Testis (tissue), 3 donors: ENCODE results near the gene C4orf50. TPM values are rescaled to one million over a fixed set of nuclear protein-coding genes. Genes with fewer than 3 reads are reported as not detected.

Experiments
- DNase-seq: peaks from one replicate; pipeline ENCODE4 v3.0.0-alpha.2; 2019
- H3K27ac ChIP-seq, 2 donors: fragments of 200-600 bp; sonication (generic); one replicate each; pipeline ENCODE4 v1.5.1; 2019
- H3K27me3 ChIP-seq: fragments of 200-600 bp; sonication (generic); one replicate; pipeline ENCODE4 v1.5.1; 2019
- H3K36me3 ChIP-seq: fragments of 200-600 bp; sonication (generic); one replicate; pipeline ENCODE4 v1.5.1; 2017; ENCODE audit warnings: low read depth; ENCODE audit errors: missing control alignments
- H3K4me1 ChIP-seq: fragments of 200-600 bp; sonication (generic); one replicate; pipeline ENCODE4 v1.5.1; 2019
- H3K4me3 ChIP-seq, 2 donors: fragments of 200-600 bp; sonication (generic); one replicate each; pipeline ENCODE4 v1.5.1; 2017 to 2019
- H3K9me3 ChIP-seq: fragments of 200-600 bp; sonication (generic); one replicate; pipeline ENCODE4 v1.5.1; 2017
- CTCF ChIP-seq, 3 experiments: fragments of 450-650 bp in 2 of 3; fragments of 200-600 bp in 1 of 3; sonication (generic) in 1 of 3; IDR thresholded peaks; one replicate each; pipeline ENCODE4 v1.5.1; 2016 to 2019; ENCODE audit warnings: antibody characterized with exemption in 3 of 3, mild to moderate bottlenecking in 2 of 3, moderate library complexity in 1 of 3
- POLR2A ChIP-seq: fragments of 450-650 bp; IDR thresholded peaks from one replicate; pipeline ENCODE4 v1.6.1; 2017; ENCODE audit warnings: antibody characterized with exemption, mild to moderate bottlenecking, moderate library complexity
- WGBS, 2 donors: methylation state at CpG; one replicate each; pipeline ENCODE4 v1.1.5; 2018; 5-methylcytosine and 5-hydroxymethylcytosine counted together
- intact Hi-C: fragments of 100-400 bp; cut with DNase I; formaldehyde crosslinking; loops from one replicate; pipeline ENCODE4 v1.15.1; 2023; ENCODE audit warnings: low total_unique reads
- polyA plus RNA-seq: library from polyadenylated mRNA; stranded (reverse); fragments of 350-450 nt; fragmentation: Illumina TruSeq; extraction: RNeasy Lipid Tissue Mini Kit (QIAGEN cat#74804); gene quantifications from one replicate; pipeline ENCODE4 v1.2.3, GENCODE V29; 2014; ENCODE audit warnings: low read depth, low replicate concordance; ENCODE audit not compliant: insufficient read depth
- total RNA-seq, 2 donors: library from RNA; depleted of rRNA; stranded (reverse); fragments of >200 nt; gene quantifications; one replicate each; pipeline ENCODE4 v1.2.3, GENCODE V29; 2016

C4orf50 gene
- total and polyA plus RNA-seq, 3 donors from 2014 or later: 1.1 to 2.7 (median 1.8) TPM

- WGBS, 2 donors: 81 to 83% methylated on average over 15 to 16 of the region's 16 CpGs
- no peaks in the 10 kb centered on the region for H3K36me3 ChIP-seq
- no peak overlapping the region for H3K27ac ChIP-seq
- H3K9me3 ChIP-seq: no peaks in the 10 kb centered on the region
- H3K4me1 ChIP-seq: no peaks in the 10 kb centered on the region
- no peaks in the 10 kb centered on the region for H3K27me3 ChIP-seq
- H3K4me3 ChIP-seq: no peak overlapping the region
- intact Hi-C loops: no loop called here
- no peak for DNase-seq
- no peak for TF ChIP-seq CTCF (IDR thresholded peaks at IDR 0.05)
- no peak for TF ChIP-seq POLR2A
Measured at GRCh38 chr4:5925419-5926200, 92.6 kb downstream of the C4orf50 start.

- no peak overlapping the region for H3K4me3 ChIP-seq
- no peak overlapping the region for H3K27ac ChIP-seq
- 77 to 78% methylated on average over 10 to 12 of the region's 12 CpGs for WGBS, 2 donors
- no peak for DNase-seq
- intact Hi-C loops: no loop called here
- H3K4me1 ChIP-seq: no peaks in the 10 kb centered on the region
- TF ChIP-seq CTCF (IDR thresholded peaks at IDR 0.05) (no peak), POLR2A (no peak)
- no peaks in the 10 kb centered on the region for H3K27me3 ChIP-seq
- H3K36me3 ChIP-seq: no peaks in the 10 kb centered on the region
- H3K9me3 ChIP-seq: no peaks in the 10 kb centered on the region
Measured at GRCh38 chr4:5924461-5925125, 93.6 kb downstream of the C4orf50 start.

- Histone ChIP-seq H3K27ac (no peak overlapping the region), H3K36me3 (no peaks in the 10 kb centered on the region), H3K27me3 (no peaks in the 10 kb centered on the region), H3K4me1 (no peaks in the 10 kb centered on the region), H3K4me3 (no peak overlapping the region), H3K9me3 (no peaks in the 10 kb centered on the region)
- intact Hi-C loops: no loop called here
- no peak for TF ChIP-seq CTCF (IDR thresholded peaks at IDR 0.05)
- no peak for DNase-seq
- 66 to 72% methylated on average over 6 of the region's 6 CpGs for WGBS, 2 donors
Measured at GRCh38 chr4:5923376-5923775, 94.9 kb downstream of the C4orf50 start.

GRCh38 chr4:5922556-5922955 is 95.7 kb downstream of the C4orf50 start:
- Histone ChIP-seq H3K36me3 (no peaks in the 10 kb centered on the region), H3K27ac (no peak overlapping the region), H3K4me3 (no peak overlapping the region), H3K4me1 (no peaks in the 10 kb centered on the region), H3K27me3 (no peaks in the 10 kb centered on the region), H3K9me3 (no peaks in the 10 kb centered on the region)
- DNase-seq: no peak
- TF ChIP-seq POLR2A (no peak), CTCF (IDR thresholded peaks at IDR 0.05) (no peak)
- 58 to 83% methylated on average over 3 of the region's 3 CpGs for WGBS, 2 donors
- intact Hi-C loops: no loop called here
